GM12865 (cell line): ENCODE results near the gene FUT1.

Experiments used
- DNase-seq: peaks from one replicate; pipeline ENCODE4 v3.0.0; 2010; ENCODE audit warnings: low read depth
- H3K4me3 ChIP-seq: 2 replicates; pipeline ENCODE4 v1.5.1; 2011; ENCODE audit warnings: mild to moderate bottlenecking, low read depth, low read length, control low read depth
- TF ChIP-seq, protein P1 (sequence below): IDR thresholded peaks from 2 replicates; pipeline ENCODE4 v1.5.1; 2011; ENCODE audit warnings: low read length, control low read depth, low read depth, inconsistent platforms; ENCODE audit not compliant: insufficient read depth; ENCODE audit errors: missing control alignments

FUT1 gene

DNA sequence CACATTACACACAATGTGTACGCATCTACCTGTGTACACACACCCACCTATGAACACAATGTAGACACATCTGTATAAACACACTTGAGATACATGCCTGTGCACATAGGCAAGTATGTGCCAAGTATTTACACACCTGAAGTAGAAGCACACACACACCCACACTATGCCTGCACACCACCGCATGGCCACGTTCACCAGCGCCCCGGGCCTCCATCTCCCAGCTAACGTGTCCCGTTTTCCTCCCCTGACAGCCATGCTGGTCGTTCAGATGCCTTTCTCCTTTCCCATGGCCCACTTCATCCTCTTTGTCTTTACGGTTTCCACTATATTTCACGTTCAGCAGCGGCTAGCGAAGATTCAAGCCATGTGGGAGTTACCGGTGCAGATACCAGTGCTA, 49.7 kb downstream of the FUT1 start:
- no peak overlapping the region for H3K4me3 ChIP-seq
- no peak for DNase-seq
- TF ChIP-seq, protein P1, sequence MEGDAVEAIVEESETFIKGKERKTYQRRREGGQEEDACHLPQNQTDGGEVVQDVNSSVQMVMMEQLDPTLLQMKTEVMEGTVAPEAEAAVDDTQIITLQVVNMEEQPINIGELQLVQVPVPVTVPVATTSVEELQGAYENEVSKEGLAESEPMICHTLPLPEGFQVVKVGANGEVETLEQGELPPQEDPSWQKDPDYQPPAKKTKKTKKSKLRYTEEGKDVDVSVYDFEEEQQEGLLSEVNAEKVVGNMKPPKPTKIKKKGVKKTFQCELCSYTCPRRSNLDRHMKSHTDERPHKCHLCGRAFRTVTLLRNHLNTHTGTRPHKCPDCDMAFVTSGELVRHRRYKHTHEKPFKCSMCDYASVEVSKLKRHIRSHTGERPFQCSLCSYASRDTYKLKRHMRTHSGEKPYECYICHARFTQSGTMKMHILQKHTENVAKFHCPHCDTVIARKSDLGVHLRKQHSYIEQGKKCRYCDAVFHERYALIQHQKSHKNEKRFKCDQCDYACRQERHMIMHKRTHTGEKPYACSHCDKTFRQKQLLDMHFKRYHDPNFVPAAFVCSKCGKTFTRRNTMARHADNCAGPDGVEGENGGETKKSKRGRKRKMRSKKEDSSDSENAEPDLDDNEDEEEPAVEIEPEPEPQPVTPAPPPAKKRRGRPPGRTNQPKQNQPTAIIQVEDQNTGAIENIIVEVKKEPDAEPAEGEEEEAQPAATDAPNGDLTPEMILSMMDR = no peak

DNA sequence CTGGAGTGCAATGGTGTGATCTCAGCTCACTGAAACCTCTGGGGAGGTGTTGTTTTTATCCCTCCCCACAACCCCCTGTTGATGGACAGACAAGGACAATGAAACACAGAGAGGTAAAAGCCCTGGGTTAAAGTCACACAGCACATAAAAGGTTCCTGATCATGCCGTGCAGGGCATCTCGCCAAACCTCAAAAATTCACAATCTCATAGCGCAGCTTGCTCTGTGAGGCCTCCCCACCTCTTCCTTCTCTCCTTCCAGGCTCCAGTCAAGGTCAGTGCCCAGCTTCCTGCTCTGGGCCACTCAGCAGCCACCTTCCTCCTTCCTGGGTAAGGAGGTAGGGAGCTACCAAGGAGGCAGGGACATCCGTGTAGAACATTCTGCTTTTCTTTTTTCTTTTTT, 54.4 kb downstream of the FUT1 start:
- TF ChIP-seq, protein P1 = no peak
- DNase-seq = no peak
- no peak overlapping the region for H3K4me3 ChIP-seq
